Gastroesophageal sphincter (tissue), 4 donors: ENCODE measurements around the gene EVC. TPM values are rescaled to one million over a fixed set of nuclear protein-coding genes. Genes with fewer than 3 reads are reported as not detected.

Source experiments
- ATAC-seq: fragments of 150-250 bp; one replicate; pipeline ENCODE4 v1.9.1; 2016; ENCODE audit warnings: mild to moderate bottlenecking, moderate library complexity
- H3K27ac ChIP-seq, 4 donors: fragments of 200-600 bp; sonication (generic) in 3 of 4; 1 replicate in 3 of 4; 2 replicates in 1 of 4; pipeline ENCODE4 v1.5.1; 2016 to 2019
- H3K27me3 ChIP-seq: fragments of 200-600 bp; sonication (generic); one replicate; pipeline ENCODE4 v1.5.1; 2019
- H3K36me3 ChIP-seq, 2 donors: fragments of 200-600 bp; sonication (generic); one replicate each; pipeline ENCODE4 v1.5.1; 2019; ENCODE audit warnings: control low read depth in 1 of 2
- H3K4me1 ChIP-seq, 3 donors: fragments of 200-600 bp; sonication (generic); 1 replicate in 2 of 3; 2 replicates in 1 of 3; pipeline ENCODE4 v1.5.1; 2016 to 2019; ENCODE audit warnings: control low read depth in 2 of 3
- H3K4me3 ChIP-seq, 2 donors: fragments of 200-600 bp; sonication (generic); one replicate each; pipeline ENCODE4 v1.5.1; 2019; ENCODE audit warnings: mild to moderate bottlenecking in 1 of 2, moderate library complexity in 1 of 2
- H3K9me3 ChIP-seq, 3 donors: fragments of 200-600 bp; sonication (generic); one replicate each; pipeline ENCODE4 v1.5.1; 2017 to 2019; ENCODE audit warnings: control low read depth in 2 of 3
- CTCF ChIP-seq, 4 experiments: fragments of 200-600 bp in 2 of 4; fragments of 450-650 bp in 2 of 4; sonication (generic) in 1 of 4; IDR thresholded peaks; one replicate each; pipeline ENCODE4 v1.5.1; 2017 to 2019; ENCODE audit warnings: antibody characterized with exemption in 4 of 4, mild to moderate bottlenecking in 2 of 4, moderate library complexity in 2 of 4
- EP300 ChIP-seq: sonication (generic); formaldehyde crosslinking; IDR thresholded peaks from one replicate; pipeline ENCODE4 v1.6.1; 2017; ENCODE audit warnings: antibody characterized with exemption, mild to moderate bottlenecking
- POLR2A ChIP-seq, 2 donors: fragments of 450-650 bp; IDR thresholded peaks; one replicate each; pipeline ENCODE4 v1.6.1; 2017; ENCODE audit warnings: antibody characterized with exemption in 2 of 2, mild to moderate bottlenecking in 2 of 2, moderate library complexity in 1 of 2
- POLR2AphosphoS5 ChIP-seq: sonication (generic); formaldehyde crosslinking; IDR thresholded peaks from one replicate; pipeline ENCODE4 v1.6.1; 2017; ENCODE audit warnings: antibody characterized with exemption
- WGBS, 2 donors: methylation state at CpG; one replicate each; pipeline ENCODE4 v1.1.5; 2018; ENCODE audit warnings: low coverage in 1 of 2; 5-methylcytosine and 5-hydroxymethylcytosine counted together
- total RNA-seq, 4 donors: library from RNA; depleted of rRNA; stranded (reverse); fragments of >200 nt; gene quantifications; one replicate each; pipeline ENCODE4 v1.1.0, GENCODE V29; 2016

EVC gene
- total RNA-seq, 4 donors from 2014 or later = 17.8 to 53.7 (median 38.1) TPM

GRCh38 chr4:5700459-5700858 is 10.5 kb upstream of the EVC start:
- Histone ChIP-seq H3K36me3 (peaks cover 0 to 55% of the 10 kb centered on the region in 2 donors), H3K9me3 (no peaks in the 10 kb centered on the region), H3K27ac (no peak overlapping the region), H3K27me3 (no peaks in the 10 kb centered on the region), H3K4me1 (no peaks in the 10 kb centered on the region), H3K4me3 (no peak overlapping the region)
- 73% methylated on average over 5 of the region's 5 CpGs; no CpG with 5 or more reads in 1 of the 2 donors for WGBS, 2 donors
- ATAC-seq = no peak
- TF ChIP-seq POLR2A (IDR thresholded peaks at IDR 0.05) (no peak), EP300 (no peak), POLR2AphosphoS5 (no peak), CTCF (IDR thresholded peaks at IDR 0.05) (no peak)

- Histone ChIP-seq H3K27me3 (no peaks in the 10 kb centered on the region), H3K9me3 (no peaks in the 10 kb centered on the region), H3K27ac (no peak overlapping the region), H3K36me3 (peaks cover 0 to 40% of the 10 kb centered on the region in 2 donors), H3K4me3 (no peak overlapping the region), H3K4me1 (peaks cover 0 to 11% (median 7%) of the 10 kb centered on the region in 3 donors)
- 78 to 98% methylated on average over 6 to 8 of the region's 8 CpGs for WGBS, 2 donors
- no peak for ATAC-seq
- TF ChIP-seq EP300 = no peak
- TF ChIP-seq POLR2A (IDR thresholded peaks at IDR 0.05) = no peak
- no peak for TF ChIP-seq CTCF (IDR thresholded peaks at IDR 0.05)
- TF ChIP-seq POLR2AphosphoS5 = no peak
These were observed 9.0 kb upstream of the EVC start for GRCh38 chr4:5701971-5702370.

- 89 to 93% methylated on average over 1 to 5 of the region's 5 CpGs for WGBS, 2 donors
- Histone ChIP-seq H3K9me3 (no peaks in the 10 kb centered on the region), H3K27me3 (no peaks in the 10 kb centered on the region), H3K4me1 (peaks cover 0 to 21% (median 18%) of the 10 kb centered on the region in 3 donors), H3K27ac (no peak overlapping the region), H3K4me3 (no peak overlapping the region), H3K36me3 (peaks cover 0 to 26% of the 10 kb centered on the region in 2 donors)
- ATAC-seq = no peak
- TF ChIP-seq POLR2A (IDR thresholded peaks at IDR 0.05) (no peak), CTCF (IDR thresholded peaks at IDR 0.05) (no peak)
These were observed 7.2 kb upstream of the EVC start for GRCh38 chr4:5703831-5704230.

- H3K4me1 ChIP-seq = peaks cover 0 to 26% (median 21%) of the 10 kb centered on the region in 3 donors
- WGBS, 2 donors = 81 to 91% methylated on average over 5 to 6 of the region's 6 CpGs
- no peak for TF ChIP-seq CTCF (IDR thresholded peaks at IDR 0.05)
- no peak for TF ChIP-seq POLR2A (IDR thresholded peaks at IDR 0.05)
- no peak for TF ChIP-seq POLR2AphosphoS5
- TF ChIP-seq EP300 = no peak
These were observed 6.7 kb upstream of the EVC start for GRCh38 chr4:5704276-5704675.

GRCh38 chr4:5705647-5706320 is 5.2 kb upstream of the EVC start:
- peaks cover 0 to 22% of the 10 kb centered on the region in 2 donors for H3K36me3 ChIP-seq
- H3K27me3 ChIP-seq = no peaks in the 10 kb centered on the region
- no peaks in the 10 kb centered on the region for H3K9me3 ChIP-seq
- no peak overlapping the region for H3K4me3 ChIP-seq
- H3K27ac ChIP-seq = no peak overlapping the region
- 61 to 66% methylated on average over 4 of the region's 5 CpGs for WGBS, 2 donors
- H3K4me1 ChIP-seq = peaks cover 0 to 41% (median 21%) of the 10 kb centered on the region in 3 donors
- TF ChIP-seq EP300 = no peak
- no peak for TF ChIP-seq POLR2AphosphoS5
- no peak for TF ChIP-seq POLR2A (IDR thresholded peaks at IDR 0.05)
- TF ChIP-seq CTCF (IDR thresholded peaks at IDR 0.05) = no peak
- ATAC-seq = no peak

More at GRCh38 chr4:5704276-5704675, 6.7 kb upstream of the EVC start:
- Histone ChIP-seq H3K9me3 (no peaks in the 10 kb centered on the region), H3K4me3 (no peak overlapping the region), H3K27ac (peak overlapping the region in 3 of 4 donors; percentile 11 to 47 (median 14)), H3K36me3 (peaks cover 0 to 22% of the 10 kb centered on the region in 2 donors), H3K27me3 (no peaks in the 10 kb centered on the region)
- ATAC-seq = no peak
